ENCODE data around the gene ABTB2. TPM values are rescaled to one million over a fixed set of nuclear protein-coding genes. Genes with fewer than 3 reads are reported as not detected.

ABTB2 gene
- total RNA-seq, 4 donors from 2014 or later = 7.1 to 9.3 (median 7.7) TPM

DNA sequence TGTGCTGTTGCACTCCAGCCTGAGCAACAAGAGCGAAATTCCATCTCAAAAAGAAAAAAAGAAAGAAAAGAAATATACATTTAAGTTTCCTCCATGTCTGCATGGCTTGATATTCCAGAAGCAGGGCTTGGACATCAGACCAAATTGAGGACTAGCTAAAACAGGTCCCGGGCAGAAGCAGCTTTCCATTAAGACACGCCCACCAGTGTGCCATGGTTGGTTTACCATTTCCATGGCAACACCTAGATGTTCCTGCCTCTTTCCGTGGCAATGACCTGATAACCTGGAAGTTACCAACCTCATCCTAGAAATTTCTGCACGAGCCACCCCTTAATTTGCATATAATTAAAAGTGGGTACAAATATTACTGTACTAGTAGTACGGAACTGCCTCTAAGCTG, 141.1 kb downstream of the ABTB2 start:
- Histone ChIP-seq H3K36me3 (no peaks in the 10 kb centered on the region), H3K9me3 (no peaks in the 10 kb centered on the region), H3K27me3 (no peaks in the 10 kb centered on the region), H3K27ac (no peak overlapping the region), H3K4me3 (no peak overlapping the region), H3K4me1 (peaks cover 0 to 26% (median 3%) of the 10 kb centered on the region in 4 donors)
- 84 to 86% methylated on average over 6 of the region's 6 CpGs for WGBS, 2 donors
- no peak for DNase-seq (ENCODE audit: low spot score in 2 of 2)
- no peak for TF ChIP-seq EP300 (IDR thresholded peaks at IDR 0.05)
- no peak for TF ChIP-seq POLR2A (IDR thresholded peaks at IDR 0.05)
- TF ChIP-seq, protein P1, sequence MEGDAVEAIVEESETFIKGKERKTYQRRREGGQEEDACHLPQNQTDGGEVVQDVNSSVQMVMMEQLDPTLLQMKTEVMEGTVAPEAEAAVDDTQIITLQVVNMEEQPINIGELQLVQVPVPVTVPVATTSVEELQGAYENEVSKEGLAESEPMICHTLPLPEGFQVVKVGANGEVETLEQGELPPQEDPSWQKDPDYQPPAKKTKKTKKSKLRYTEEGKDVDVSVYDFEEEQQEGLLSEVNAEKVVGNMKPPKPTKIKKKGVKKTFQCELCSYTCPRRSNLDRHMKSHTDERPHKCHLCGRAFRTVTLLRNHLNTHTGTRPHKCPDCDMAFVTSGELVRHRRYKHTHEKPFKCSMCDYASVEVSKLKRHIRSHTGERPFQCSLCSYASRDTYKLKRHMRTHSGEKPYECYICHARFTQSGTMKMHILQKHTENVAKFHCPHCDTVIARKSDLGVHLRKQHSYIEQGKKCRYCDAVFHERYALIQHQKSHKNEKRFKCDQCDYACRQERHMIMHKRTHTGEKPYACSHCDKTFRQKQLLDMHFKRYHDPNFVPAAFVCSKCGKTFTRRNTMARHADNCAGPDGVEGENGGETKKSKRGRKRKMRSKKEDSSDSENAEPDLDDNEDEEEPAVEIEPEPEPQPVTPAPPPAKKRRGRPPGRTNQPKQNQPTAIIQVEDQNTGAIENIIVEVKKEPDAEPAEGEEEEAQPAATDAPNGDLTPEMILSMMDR (IDR thresholded peaks at IDR 0.05) = no peak

DNA sequence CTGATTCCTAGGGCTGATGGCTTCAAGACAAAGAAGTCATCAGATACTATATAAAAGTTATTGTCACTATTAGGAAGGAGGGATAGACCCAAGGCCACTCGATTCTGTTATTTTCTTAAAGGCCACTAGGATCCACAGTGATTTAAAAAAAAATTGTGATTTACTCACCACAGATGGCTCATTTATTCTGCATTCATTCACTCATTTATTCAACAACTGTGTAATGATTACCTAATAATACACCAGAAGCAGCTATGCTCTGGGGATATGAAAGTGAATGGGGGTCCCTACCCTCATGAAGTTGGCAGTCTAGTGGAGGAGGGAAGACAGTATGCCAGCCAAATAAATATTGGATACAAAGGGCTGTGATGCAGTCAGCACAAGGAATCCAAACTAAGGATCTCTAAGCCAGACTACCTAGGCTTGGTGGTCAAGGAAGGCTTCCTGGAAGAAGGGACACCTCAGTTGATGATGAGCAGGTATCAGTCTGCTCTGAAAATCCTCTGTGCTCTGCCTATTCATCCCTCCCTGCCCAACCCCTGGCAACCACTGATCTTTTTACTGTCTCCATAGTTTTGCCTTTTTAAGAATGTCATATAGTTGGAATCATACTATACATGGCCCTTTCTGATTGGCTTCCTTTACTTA, 141.9 kb downstream of the ABTB2 start:
- Histone ChIP-seq H3K27me3 (no peaks in the 10 kb centered on the region), H3K36me3 (no peaks in the 10 kb centered on the region), H3K9me3 (no peaks in the 10 kb centered on the region), H3K27ac (no peak overlapping the region), H3K4me1 (peaks cover 0 to 26% (median 3%) of the 10 kb centered on the region in 4 donors), H3K4me3 (no peak overlapping the region)
- TF ChIP-seq POLR2A (IDR thresholded peaks at IDR 0.05) = no peak
- no peak for TF ChIP-seq EP300 (IDR thresholded peaks at IDR 0.05)
- TF ChIP-seq, protein P1 (IDR thresholded peaks at IDR 0.05) = no peak
- no peak for DNase-seq (ENCODE audit: low spot score in 2 of 2)
- 73 to 80% methylated on average over 1 of the region's 1 CpG for WGBS, 2 donors

DNA sequence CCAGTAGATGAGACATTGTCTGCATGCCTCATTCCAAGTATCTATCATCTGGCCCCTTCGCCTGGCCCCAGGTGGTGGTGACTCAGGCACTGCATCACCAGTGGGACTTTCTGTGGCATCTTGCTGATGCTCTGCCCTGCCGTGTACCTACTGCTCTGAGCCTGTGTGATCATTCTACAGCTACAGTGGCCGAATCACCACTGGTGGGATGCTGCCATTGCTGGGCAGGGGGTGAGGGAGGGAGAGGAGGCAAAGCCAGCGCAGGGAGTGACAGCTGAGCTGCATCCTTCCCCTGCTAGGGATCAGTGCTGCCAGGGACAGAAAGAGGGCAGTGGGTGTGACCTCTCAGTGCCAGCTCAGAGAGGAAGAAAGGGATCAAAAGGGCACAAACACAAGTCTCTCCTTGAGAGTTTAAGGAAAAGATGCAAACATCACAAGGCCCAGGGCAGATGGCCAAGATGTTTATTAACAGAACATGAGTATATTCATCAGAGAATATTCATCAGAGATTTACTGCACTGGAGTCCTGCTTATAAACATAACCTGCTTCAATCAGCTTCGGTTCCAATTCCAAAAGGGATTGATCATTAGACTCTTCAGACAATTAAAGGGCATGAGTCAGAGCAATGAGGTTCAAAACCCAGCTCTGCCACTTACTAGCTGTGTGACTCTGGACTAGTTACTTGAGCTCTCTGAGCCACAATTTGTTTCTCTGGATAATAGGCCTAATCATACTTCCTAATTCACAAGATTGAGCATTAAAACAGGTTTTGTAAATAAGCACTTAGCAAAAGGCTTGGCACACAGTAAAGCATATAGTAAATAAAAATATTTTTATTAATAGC, 142.6 kb downstream of the ABTB2 start:
- Histone ChIP-seq H3K27ac (no peak overlapping the region), H3K9me3 (no peaks in the 10 kb centered on the region), H3K27me3 (no peaks in the 10 kb centered on the region), H3K4me3 (no peak overlapping the region), H3K4me1 (peaks cover 0 to 24% (median 3%) of the 10 kb centered on the region in 4 donors), H3K36me3 (no peaks in the 10 kb centered on the region)
- DNase-seq (ENCODE audit: low spot score in 2 of 2) = no peak
- TF ChIP-seq EP300 (IDR thresholded peaks at IDR 0.05) (no peak), POLR2A (IDR thresholded peaks at IDR 0.05) (no peak)
- TF ChIP-seq, protein P1 (IDR thresholded peaks at IDR 0.05) = no peak
- 77 to 80% methylated on average over 5 of the region's 5 CpGs for WGBS, 2 donors

DNA sequence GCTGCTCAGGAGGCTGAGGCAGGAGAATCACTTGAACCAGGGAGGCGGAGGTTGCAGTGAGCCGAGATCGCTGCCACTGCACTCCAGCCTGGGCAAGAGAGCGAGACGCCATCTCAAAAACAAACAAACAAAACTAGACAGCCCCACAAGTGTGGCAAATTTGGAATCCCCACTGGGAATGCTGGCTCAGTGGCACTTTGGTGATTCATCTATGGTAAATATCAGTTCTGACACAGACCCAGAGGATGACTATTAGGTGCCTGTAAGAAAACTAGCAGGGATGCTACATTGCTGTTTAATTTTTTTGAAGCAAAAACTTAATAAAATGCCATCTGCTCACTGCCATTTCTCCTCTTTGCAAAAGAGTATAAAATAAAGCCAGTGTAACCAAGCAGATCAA, 144.4 kb downstream of the ABTB2 start:
- no peak for DNase-seq (ENCODE audit: low spot score in 2 of 2)
- Histone ChIP-seq H3K36me3 (no peaks in the 10 kb centered on the region), H3K4me3 (no peak overlapping the region), H3K27ac (peak overlapping the region in 1 of 4 donors; percentile 26), H3K9me3 (no peaks in the 10 kb centered on the region), H3K27me3 (no peaks in the 10 kb centered on the region), H3K4me1 (peaks cover 0 to 18% (median 3%) of the 10 kb centered on the region in 4 donors)
- WGBS, 2 donors = 76 to 90% methylated on average over 5 of the region's 5 CpGs
- TF ChIP-seq, protein P1 (IDR thresholded peaks at IDR 0.05) = no peak
- TF ChIP-seq POLR2A (IDR thresholded peaks at IDR 0.05) (no peak), EP300 (IDR thresholded peaks at IDR 0.05) (no peak)

DNA sequence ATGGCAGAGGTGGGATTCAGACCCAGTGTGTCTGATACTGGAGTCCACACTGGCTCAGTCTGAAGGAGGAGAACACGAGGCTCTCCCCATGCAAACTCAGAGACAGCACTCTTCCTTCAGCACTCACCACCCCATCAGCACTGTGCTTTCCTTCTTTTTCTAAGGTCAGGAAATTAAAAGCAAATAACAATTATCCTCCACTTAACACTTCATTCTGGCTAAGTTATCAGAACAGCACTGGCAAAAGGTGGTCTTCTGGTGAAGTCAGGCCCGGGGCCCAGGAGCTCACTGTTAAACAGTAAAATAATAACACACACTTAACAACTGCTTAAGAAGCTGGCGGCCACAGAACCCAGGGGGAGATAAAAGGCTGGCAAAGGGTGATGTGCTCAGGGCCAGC, 145.2 kb downstream of the ABTB2 start:
- Histone ChIP-seq H3K9me3 (no peaks in the 10 kb centered on the region), H3K4me3 (no peak overlapping the region), H3K4me1 (peaks cover 0 to 18% (median 6%) of the 10 kb centered on the region in 4 donors), H3K27ac (no peak overlapping the region), H3K27me3 (no peaks in the 10 kb centered on the region), H3K36me3 (no peaks in the 10 kb centered on the region)
- TF ChIP-seq POLR2A (IDR thresholded peaks at IDR 0.05) (no peak), EP300 (IDR thresholded peaks at IDR 0.05) (no peak)
- TF ChIP-seq, protein P1 (IDR thresholded peaks at IDR 0.05) = no peak
- no peak for DNase-seq (ENCODE audit: low spot score in 2 of 2)
- WGBS, 2 donors = 80 to 85% methylated on average over 3 of the region's 3 CpGs

Data from tibial nerve (tissue), 4 donors.